ENCODE data around the gene CAMLG. TPM values are rescaled to one million over a fixed set of nuclear protein-coding genes. Genes with fewer than 3 reads are reported as not detected.

CAMLG gene
- total RNA-seq, 1 experiment from 2014 or later: 30.9 TPM

DNA sequence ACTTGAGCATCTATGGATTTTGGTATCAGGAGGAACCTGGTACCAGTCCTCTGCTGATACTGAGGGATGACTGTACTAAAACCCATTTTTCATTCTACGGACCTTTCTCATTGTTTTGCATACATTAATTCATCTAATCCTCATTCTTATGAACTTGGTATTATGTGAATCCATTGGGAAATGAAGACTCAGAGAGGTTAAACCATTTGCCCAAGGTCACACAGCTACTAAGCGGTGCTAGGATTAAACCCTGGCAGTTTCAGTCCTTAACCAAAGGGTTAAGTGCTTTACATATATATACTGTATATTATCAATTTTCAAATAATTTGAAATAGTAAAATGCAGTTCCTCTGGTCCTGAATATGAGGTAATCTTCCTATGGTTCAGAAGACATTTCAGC lies 3.8 kb downstream of the CAMLG start:
- Mint-ChIP-seq H3K4me1 (ENCODE audit: low read depth, unreplicated experiment) (no peaks in the 10 kb centered on the region), H3K27ac (ENCODE audit: unreplicated experiment) (no peak overlapping the region), H3K4me3 (ENCODE audit: unreplicated experiment) (no peak overlapping the region), H3K9me3 (ENCODE audit: unreplicated experiment) (no peaks in the 10 kb centered on the region), H3K27me3 (ENCODE audit: insufficient read depth, unreplicated experiment) (no peaks in the 10 kb centered on the region), H3K36me3 (ENCODE audit: insufficient read depth, unreplicated experiment) (peaks cover 21% of the 10 kb centered on the region)
- BruUV-seq (replicated peaks): no TSS peak
- intact Hi-C loops (cut with micrococcal nuclease; ENCODE audit: unreplicated experiment): no loop called here
- POLR2A ChIA-PET: interaction anchor here (0.7 kb wide), 1 partner anchor 132 kb away, joined by 3 read pairs; no protein-coding TSS in a partner anchor
- TF ChIP-seq, protein P1, sequence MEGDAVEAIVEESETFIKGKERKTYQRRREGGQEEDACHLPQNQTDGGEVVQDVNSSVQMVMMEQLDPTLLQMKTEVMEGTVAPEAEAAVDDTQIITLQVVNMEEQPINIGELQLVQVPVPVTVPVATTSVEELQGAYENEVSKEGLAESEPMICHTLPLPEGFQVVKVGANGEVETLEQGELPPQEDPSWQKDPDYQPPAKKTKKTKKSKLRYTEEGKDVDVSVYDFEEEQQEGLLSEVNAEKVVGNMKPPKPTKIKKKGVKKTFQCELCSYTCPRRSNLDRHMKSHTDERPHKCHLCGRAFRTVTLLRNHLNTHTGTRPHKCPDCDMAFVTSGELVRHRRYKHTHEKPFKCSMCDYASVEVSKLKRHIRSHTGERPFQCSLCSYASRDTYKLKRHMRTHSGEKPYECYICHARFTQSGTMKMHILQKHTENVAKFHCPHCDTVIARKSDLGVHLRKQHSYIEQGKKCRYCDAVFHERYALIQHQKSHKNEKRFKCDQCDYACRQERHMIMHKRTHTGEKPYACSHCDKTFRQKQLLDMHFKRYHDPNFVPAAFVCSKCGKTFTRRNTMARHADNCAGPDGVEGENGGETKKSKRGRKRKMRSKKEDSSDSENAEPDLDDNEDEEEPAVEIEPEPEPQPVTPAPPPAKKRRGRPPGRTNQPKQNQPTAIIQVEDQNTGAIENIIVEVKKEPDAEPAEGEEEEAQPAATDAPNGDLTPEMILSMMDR (IDR thresholded peaks at IDR 0.05; ENCODE audit: insufficient read depth in 1 of 2, low read depth in 1 of 2, low read length in 1 of 2, severe bottlenecking in 1 of 2, unreplicated experiment in 1 of 2): no peak
- H3K9me3 ChIP-seq: no peaks in the 10 kb centered on the region
- no peak for DNase-seq
- no peaks in the 10 kb centered on the region for H3K4me1 ChIP-seq
- no peaks in the 10 kb centered on the region; the same call in 1 of the 2 replicates for H3K36me3 ChIP-seq (ENCODE audit: control insufficient read depth, insufficient read depth, low read length)
- CTCF ChIA-PET: no interaction called here
- H3K27me3 ChIP-seq (replicated peaks; ENCODE audit: control insufficient read depth, insufficient read depth, low read length): no peaks in the 10 kb centered on the region
- no peak overlapping the region for H3K4me3 ChIP-seq (ENCODE audit: low read depth, low read length)

DNA sequence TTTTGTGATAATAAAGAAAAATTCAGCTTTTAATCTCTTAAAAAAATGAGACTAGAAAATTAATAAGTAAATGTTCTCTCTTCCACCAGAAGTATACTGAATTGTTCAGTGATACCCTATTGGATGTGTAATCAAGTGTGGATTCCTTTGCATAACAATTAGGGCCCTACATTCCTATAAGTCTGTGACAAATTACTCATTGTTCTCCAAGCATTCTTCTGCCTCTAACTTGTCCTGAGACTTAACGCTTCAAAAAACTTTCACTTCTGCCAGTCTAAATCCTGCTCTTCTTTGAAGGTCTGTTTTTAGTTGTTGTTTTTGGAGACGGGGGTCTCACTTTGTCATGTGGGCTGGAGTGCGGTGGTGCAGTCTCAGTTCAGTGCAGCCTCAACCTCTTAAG lies 11.1 kb downstream of the CAMLG start:
- H3K9me3 ChIP-seq: no peaks in the 10 kb centered on the region
- no peaks in the 10 kb centered on the region for H3K27me3 ChIP-seq (replicated peaks; ENCODE audit: control insufficient read depth, insufficient read depth, low read length)
- DNase-seq: no peak
- no peaks in the 10 kb centered on the region for H3K36me3 ChIP-seq (ENCODE audit: control insufficient read depth, insufficient read depth, low read length)
- Mint-ChIP-seq H3K27me3 (ENCODE audit: insufficient read depth, unreplicated experiment) (no peaks in the 10 kb centered on the region), H3K36me3 (ENCODE audit: insufficient read depth, unreplicated experiment) (peaks cover 10% of the 10 kb centered on the region), H3K9me3 (ENCODE audit: unreplicated experiment) (no peaks in the 10 kb centered on the region), H3K4me1 (ENCODE audit: low read depth, unreplicated experiment) (no peaks in the 10 kb centered on the region), H3K4me3 (ENCODE audit: unreplicated experiment) (no peak overlapping the region), H3K27ac (ENCODE audit: unreplicated experiment) (no peak overlapping the region)
- CTCF ChIA-PET: no interaction called here
- H3K4me3 ChIP-seq (ENCODE audit: low read depth, low read length): no peak overlapping the region
- POLR2A ChIA-PET: no interaction called here
- no peaks in the 10 kb centered on the region for H3K4me1 ChIP-seq
- TF ChIP-seq, protein P1 (IDR thresholded peaks at IDR 0.05; ENCODE audit: insufficient read depth in 1 of 2, low read depth in 1 of 2, low read length in 1 of 2, severe bottlenecking in 1 of 2, unreplicated experiment in 1 of 2): no peak
- intact Hi-C loops (cut with micrococcal nuclease; ENCODE audit: unreplicated experiment): no loop called here
- no TSS peak for BruUV-seq (replicated peaks)

DNA sequence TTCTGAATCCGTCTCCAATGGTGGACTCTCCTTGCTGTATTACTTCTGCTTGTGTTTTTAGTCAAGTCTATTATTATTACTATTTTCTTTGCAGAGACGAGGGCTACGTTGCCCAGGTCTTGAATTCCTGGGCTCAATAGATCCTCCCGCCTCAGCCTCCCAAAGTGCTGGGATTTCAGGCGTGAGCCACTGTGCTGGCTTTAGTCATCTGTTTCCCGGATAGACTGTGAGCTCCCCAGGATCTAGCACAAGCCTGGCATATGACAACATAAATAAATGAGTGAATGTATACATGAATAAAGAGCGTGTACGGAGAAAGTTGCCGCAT lies 19.8 kb downstream of the CAMLG start:
- Mint-ChIP-seq H3K27me3 (ENCODE audit: insufficient read depth, unreplicated experiment) (no peaks in the 10 kb centered on the region), H3K36me3 (ENCODE audit: insufficient read depth, unreplicated experiment) (peaks cover 40% of the 10 kb centered on the region), H3K27ac (ENCODE audit: unreplicated experiment) (peak overlapping the region; percentile 100), H3K9me3 (ENCODE audit: unreplicated experiment) (no peaks in the 10 kb centered on the region), H3K4me3 (ENCODE audit: unreplicated experiment) (peak overlapping the region; percentile 100), H3K4me1 (ENCODE audit: low read depth, unreplicated experiment) (peaks cover 17% of the 10 kb centered on the region)
- H3K27me3 ChIP-seq (replicated peaks; ENCODE audit: control insufficient read depth, insufficient read depth, low read length): no peaks in the 10 kb centered on the region
- ChIA-PET CTCF (interaction anchor here (0.6 to 2.8 kb wide), 2 partner anchors 11 to 20 kb away, joined by 8 to 17 read pairs; partner anchors contain the start of gene CAMLG), POLR2A (interaction anchor here (0.6 to 1.1 kb wide), 6 partner anchors 11 to 146 kb away, joined by 3 to 7 read pairs (median 4); partner anchors contain the start of genes CAMLG and PCBD2)
- intact Hi-C loops (cut with micrococcal nuclease; ENCODE audit: unreplicated experiment): loop anchor here (1.0 to 2.0 kb wide), 2 partner anchors 19 to 89 kb away; no protein-coding TSS in a partner anchor
- H3K9me3 ChIP-seq: no peaks in the 10 kb centered on the region
- peak overlapping the region; percentile 71 for H3K4me3 ChIP-seq (ENCODE audit: low read depth, low read length)
- TF ChIP-seq, protein P1 (IDR thresholded peaks at IDR 0.05; ENCODE audit: insufficient read depth in 1 of 2, low read depth in 1 of 2, low read length in 1 of 2, severe bottlenecking in 1 of 2, unreplicated experiment in 1 of 2): no peak
- DNase-seq: no peak
- peaks cover 7% of the 10 kb centered on the region; the same call in 1 of the 2 replicates for H3K4me1 ChIP-seq
- no peaks in the 10 kb centered on the region for H3K36me3 ChIP-seq (ENCODE audit: control insufficient read depth, insufficient read depth, low read length)
- TSS peak; percentile 53 for BruUV-seq (replicated peaks)
